Loucy (cell line): ENCODE measurements around the gene RDH8.

Experiments used
- H2AFZ ChIP-seq: fragments of 200-600 bp; sonication (generic); 2 replicates; pipeline ENCODE4 v1.6.0; 2016; ENCODE audit warnings: antibody characterized with exemption, mild to moderate bottlenecking, low read length, moderate library complexity
- H3F3A ChIP-seq: fragments of 200-600 bp; 2 replicates; pipeline ENCODE4 v1.6.0; 2016; ENCODE audit warnings: antibody characterized with exemption, low read depth, mild to moderate bottlenecking
- H3K27me3 ChIP-seq: fragments of 200-600 bp; sonication (generic); 2 replicates; pipeline ENCODE4 v1.6.1; 2014; ENCODE audit warnings: low read length, mild to moderate bottlenecking; ENCODE audit not compliant: insufficient read depth, poor library complexity, severe bottlenecking
- H3K36me3 ChIP-seq: fragments of 200-600 bp; sonication (generic); 2 replicates; pipeline ENCODE4 v1.6.1; 2016; ENCODE audit warnings: low read length; ENCODE audit not compliant: insufficient read depth
- H3K4me1 ChIP-seq: fragments of 200-600 bp; sonication (generic); 2 replicates; pipeline ENCODE4 v1.5.1; 2014; ENCODE audit warnings: low read length, mild to moderate bottlenecking; ENCODE audit not compliant: insufficient read depth, poor library complexity, severe bottlenecking
- H3K4me2 ChIP-seq: fragments of 200-600 bp; sonication (generic); 2 replicates; pipeline ENCODE4 v1.6.0; 2014; ENCODE audit warnings: antibody characterized with exemption, low read length, low read depth, mild to moderate bottlenecking; ENCODE audit not compliant: poor library complexity, severe bottlenecking
- H3K4me3 ChIP-seq: fragments of 200-600 bp; sonication (generic); 2 replicates; pipeline ENCODE4 v1.5.1; 2014; ENCODE audit warnings: low read length, mild to moderate bottlenecking, mixed read lengths; ENCODE audit not compliant: poor library complexity, severe bottlenecking
- H3K79me2 ChIP-seq: fragments of 200-600 bp; sonication (generic); 2 replicates; pipeline ENCODE4 v1.6.1; 2014; ENCODE audit warnings: low read length; ENCODE audit not compliant: insufficient read depth
- H3K9ac ChIP-seq: fragments of 200-600 bp; sonication (generic); 2 replicates; pipeline ENCODE4 v1.6.0; 2014; ENCODE audit warnings: mild to moderate bottlenecking, low read depth, low read length, moderate library complexity; ENCODE audit not compliant: poor library complexity, severe bottlenecking
- H3K9me2 ChIP-seq: fragments of 200-600 bp; sonication (generic); replicated peaks from 2 replicates; pipeline ENCODE4 v1.6.1; 2016; ENCODE audit warnings: low read depth, low read length, mixed read lengths
- H3K9me3 ChIP-seq: fragments of 200-600 bp; sonication (generic); 2 replicates; pipeline ENCODE4 v1.6.1; 2014; ENCODE audit warnings: mild to moderate bottlenecking, antibody characterized with exemption, low read length, low read depth; ENCODE audit not compliant: insufficient read depth
- H4K20me1 ChIP-seq: fragments of 200-600 bp; sonication (generic); 2 replicates; pipeline ENCODE4 v1.6.0; 2014; ENCODE audit warnings: antibody characterized with exemption, low read length, mild to moderate bottlenecking; ENCODE audit not compliant: insufficient read depth, poor library complexity, severe bottlenecking
- EZH2phosphoT487 ChIP-seq: fragments of 200-600 bp; IDR thresholded peaks from 2 replicates; pipeline ENCODE4 v1.6.1; 2018; ENCODE audit warnings: antibody characterized with exemption, mild to moderate bottlenecking, moderate library complexity, borderline replicate concordance
- TF ChIP-seq, protein P1 (sequence below): fragments of 200-600 bp; sonication (generic); conservative IDR thresholded peaks from 2 replicates; pipeline ENCODE4 v1.5.1; 2014; ENCODE audit warnings: mild to moderate bottlenecking, antibody characterized with exemption, low read length

RDH8 gene

DNA sequence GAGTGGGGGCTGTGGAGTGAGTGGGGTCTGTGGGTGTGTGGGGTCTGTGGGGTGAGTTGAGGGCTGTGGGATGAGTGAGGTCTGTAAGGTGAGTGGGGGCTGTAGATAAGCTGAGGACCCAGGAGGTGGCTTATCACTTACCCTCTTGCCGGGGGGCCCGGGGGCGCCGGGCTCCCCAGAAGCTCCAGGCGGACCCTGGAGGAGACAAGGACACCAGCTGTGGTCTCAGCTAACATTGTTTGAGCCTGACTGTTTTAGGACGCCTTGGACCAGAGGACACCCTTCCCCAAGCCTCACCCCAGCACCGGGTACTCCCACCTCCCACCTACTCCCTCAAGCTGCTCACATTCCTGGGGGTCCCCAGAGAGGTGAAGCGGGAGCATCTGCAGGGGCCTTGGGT is 42.8 kb upstream of the RDH8 start:
- Histone ChIP-seq H3K4me3 (no peak overlapping the region), H3K9me3 (no peaks in the 10 kb centered on the region), H2AFZ (no peak overlapping the region), H3F3A (no peaks in the 10 kb centered on the region), H3K9ac (no peak overlapping the region), H3K4me1 (no peaks in the 10 kb centered on the region), H3K36me3 (no peaks in the 10 kb centered on the region), H3K79me2 (no peaks in the 10 kb centered on the region), H3K9me2 (no peaks in the 10 kb centered on the region), H4K20me1 (no peaks in the 10 kb centered on the region), H3K4me2 (no peak overlapping the region), H3K27me3 (no peaks in the 10 kb centered on the region)
- TF ChIP-seq, protein P1, sequence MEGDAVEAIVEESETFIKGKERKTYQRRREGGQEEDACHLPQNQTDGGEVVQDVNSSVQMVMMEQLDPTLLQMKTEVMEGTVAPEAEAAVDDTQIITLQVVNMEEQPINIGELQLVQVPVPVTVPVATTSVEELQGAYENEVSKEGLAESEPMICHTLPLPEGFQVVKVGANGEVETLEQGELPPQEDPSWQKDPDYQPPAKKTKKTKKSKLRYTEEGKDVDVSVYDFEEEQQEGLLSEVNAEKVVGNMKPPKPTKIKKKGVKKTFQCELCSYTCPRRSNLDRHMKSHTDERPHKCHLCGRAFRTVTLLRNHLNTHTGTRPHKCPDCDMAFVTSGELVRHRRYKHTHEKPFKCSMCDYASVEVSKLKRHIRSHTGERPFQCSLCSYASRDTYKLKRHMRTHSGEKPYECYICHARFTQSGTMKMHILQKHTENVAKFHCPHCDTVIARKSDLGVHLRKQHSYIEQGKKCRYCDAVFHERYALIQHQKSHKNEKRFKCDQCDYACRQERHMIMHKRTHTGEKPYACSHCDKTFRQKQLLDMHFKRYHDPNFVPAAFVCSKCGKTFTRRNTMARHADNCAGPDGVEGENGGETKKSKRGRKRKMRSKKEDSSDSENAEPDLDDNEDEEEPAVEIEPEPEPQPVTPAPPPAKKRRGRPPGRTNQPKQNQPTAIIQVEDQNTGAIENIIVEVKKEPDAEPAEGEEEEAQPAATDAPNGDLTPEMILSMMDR: no peak
- TF ChIP-seq EZH2phosphoT487: no peak

DNA sequence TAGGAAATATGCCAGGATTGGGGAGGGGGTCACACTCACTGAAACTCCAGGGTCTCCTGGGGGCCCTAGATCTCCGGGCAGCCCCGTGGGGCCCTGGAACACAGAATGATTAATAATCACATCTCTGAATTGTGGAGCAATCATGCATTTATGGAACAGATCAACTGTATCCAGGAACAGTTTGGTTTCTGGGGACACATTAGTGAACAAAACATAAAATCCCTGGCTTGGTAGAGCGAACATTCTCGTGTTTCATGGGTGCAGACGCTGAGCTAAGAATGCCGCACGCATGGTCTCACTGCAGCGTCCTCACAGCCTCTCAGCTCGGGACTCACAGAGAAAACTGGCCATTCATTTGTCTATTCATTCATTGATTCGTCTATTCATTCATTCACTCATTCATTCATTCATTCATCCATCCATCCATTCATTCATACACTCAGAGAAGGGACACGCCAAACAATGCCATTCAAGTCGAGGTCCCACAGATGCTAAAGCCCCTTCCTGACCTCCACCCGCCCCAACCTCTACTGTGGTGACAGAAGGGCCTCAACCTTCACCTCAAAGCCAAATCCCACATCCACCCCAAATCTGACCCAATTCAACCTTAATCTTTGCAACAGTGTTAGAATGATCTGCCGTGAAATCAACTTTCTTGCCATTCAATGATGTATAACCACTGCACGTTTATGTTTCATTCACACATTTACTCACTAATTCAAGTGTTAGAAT is 42.0 kb upstream of the RDH8 start:
- Histone ChIP-seq H3K9me2 (no peaks in the 10 kb centered on the region), H3K4me3 (no peak overlapping the region), H3F3A (no peaks in the 10 kb centered on the region), H3K4me2 (no peak overlapping the region), H4K20me1 (no peaks in the 10 kb centered on the region), H3K9me3 (no peaks in the 10 kb centered on the region), H3K79me2 (no peaks in the 10 kb centered on the region), H3K27me3 (no peaks in the 10 kb centered on the region), H3K36me3 (no peaks in the 10 kb centered on the region), H3K9ac (no peak overlapping the region), H2AFZ (no peak overlapping the region), H3K4me1 (no peaks in the 10 kb centered on the region)
- no peak for TF ChIP-seq EZH2phosphoT487
- TF ChIP-seq, protein P1: no peak

DNA sequence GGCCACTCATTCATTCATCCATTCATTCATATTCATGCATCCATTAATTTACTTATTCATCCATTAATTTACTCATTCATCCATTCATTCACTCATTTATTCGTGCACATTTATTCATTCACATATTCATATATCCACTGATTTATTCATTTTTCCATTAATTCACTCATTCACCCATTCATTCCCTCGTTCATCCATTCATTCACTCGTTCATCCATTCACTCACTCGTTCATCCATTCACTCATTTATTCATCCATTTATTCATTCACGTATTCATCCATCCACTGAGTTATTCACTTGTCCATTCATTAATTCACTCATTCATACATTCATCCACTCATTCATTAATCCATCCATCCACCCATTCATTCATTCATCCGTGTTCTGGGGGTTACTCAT is 41.2 kb upstream of the RDH8 start:
- no peak overlapping the region for H3K4me2 ChIP-seq
- H3K9me2 ChIP-seq: no peaks in the 10 kb centered on the region
- no peaks in the 10 kb centered on the region for H4K20me1 ChIP-seq
- H3K9ac ChIP-seq: no peak overlapping the region
- H3K4me3 ChIP-seq: no peak overlapping the region
- no peak for TF ChIP-seq EZH2phosphoT487
- TF ChIP-seq, protein P1: no peak
- H3F3A ChIP-seq: no peaks in the 10 kb centered on the region
- no peaks in the 10 kb centered on the region for H3K27me3 ChIP-seq
- no peaks in the 10 kb centered on the region for H3K79me2 ChIP-seq
- H3K36me3 ChIP-seq: no peaks in the 10 kb centered on the region
- no peaks in the 10 kb centered on the region for H3K9me3 ChIP-seq
- no peak overlapping the region for H2AFZ ChIP-seq
- no peaks in the 10 kb centered on the region for H3K4me1 ChIP-seq
